ENCODE results near the gene TM7SF3. TPM values are rescaled to one million over a fixed set of nuclear protein-coding genes. Genes with fewer than 3 reads are reported as not detected.
"Not testable (repeated sequence)": the region's sequence is repeated elsewhere in the genome, so short reads cannot be mapped to it uniquely, and the experiment has no call there.

The TM7SF3 gene
- polyA plus RNA-seq, 1 experiment: 75.2 TPM

- POLR2A ChIA-PET: no interaction called here
- H3K4me3 ChIP-seq (ENCODE audit: low read depth, low read length): no peak overlapping the region
- DNase-seq (ENCODE audit: low read depth): no peak
- CTCF ChIA-PET: interaction anchor here (1.3 kb wide), 2 partner anchors 8 to 285 kb away, joined by 3 to 4 read pairs; no protein-coding TSS in a partner anchor
- no peaks in the 10 kb centered on the region for H3K27me3 ChIP-seq (ENCODE audit: control insufficient read depth, insufficient read depth, low read length)
- H3K36me3 ChIP-seq (ENCODE audit: control insufficient read depth, insufficient read depth, low read length): peaks cover 5% of the 10 kb centered on the region
- TF ChIP-seq CTCF (IDR thresholded peaks at IDR 0.05; ENCODE audit: insufficient read depth, low read depth, low read length): no peak
These were observed 10.1 kb upstream of the TM7SF3 start for GRCh38 chr12:27024291-27024690.

GRCh38 chr12:27020761-27021160 is 6.6 kb upstream of the TM7SF3 start:
- ChIA-PET POLR2A (no interaction called here), CTCF (interaction anchor here (0.6 to 1.7 kb wide), 3 partner anchors 115 to 1949 kb away, joined by 3 to 12 read pairs (median 4); no protein-coding TSS in a partner anchor)
- Histone ChIP-seq H3K27me3 (ENCODE audit: control insufficient read depth, insufficient read depth, low read length) (no peaks in the 10 kb centered on the region), H3K36me3 (ENCODE audit: control insufficient read depth, insufficient read depth, low read length) (no peaks in the 10 kb centered on the region), H3K4me3 (ENCODE audit: low read depth, low read length) (no peak overlapping the region)
- no peak for DNase-seq (ENCODE audit: low read depth)
- TF ChIP-seq CTCF (IDR thresholded peaks at IDR 0.05; ENCODE audit: insufficient read depth, low read depth, low read length): no peak

GRCh38 chr12:27018037-27018436 is 3.9 kb upstream of the TM7SF3 start:
- H3K4me3 ChIP-seq (ENCODE audit: low read depth, low read length): no peak overlapping the region
- H3K36me3 ChIP-seq (ENCODE audit: control insufficient read depth, insufficient read depth, low read length): no peaks in the 10 kb centered on the region
- DNase-seq (ENCODE audit: low read depth): no peak
- TF ChIP-seq CTCF (IDR thresholded peaks at IDR 0.05; ENCODE audit: insufficient read depth, low read depth, low read length): no peak
- CTCF ChIA-PET: interaction anchor here (0.6 to 4.9 kb wide), 4 partner anchors 21 to 1598 kb away, joined by 3 to 67 read pairs (median 4); partner anchors contain the start of gene ITPR2
- H3K27me3 ChIP-seq (ENCODE audit: control insufficient read depth, insufficient read depth, low read length): no peaks in the 10 kb centered on the region
- POLR2A ChIA-PET: no interaction called here

GRCh38 chr12:27017163-27017823 is 3.1 kb upstream of the TM7SF3 start:
- DNase-seq (ENCODE audit: low read depth); POLR2A ChIA-PET; H3K36me3 ChIP-seq (ENCODE audit: control insufficient read depth, insufficient read depth, low read length); H3K27me3 ChIP-seq (ENCODE audit: control insufficient read depth, insufficient read depth, low read length); H3K4me3 ChIP-seq (ENCODE audit: low read depth, low read length): not testable (repeated sequence)
- CTCF ChIA-PET: interaction anchor here (0.6 to 4.9 kb wide), 5 partner anchors 21 to 1597 kb away, joined by 3 to 67 read pairs (median 3); no protein-coding TSS in a partner anchor

GRCh38 chr12:27015730-27016076 is 1.5 kb upstream of the TM7SF3 start:
- POLR2A ChIA-PET: interaction anchor here (0.6 kb wide), 1 partner anchor 119 kb away, joined by 3 read pairs; no protein-coding TSS in a partner anchor
- H3K27me3 ChIP-seq (ENCODE audit: control insufficient read depth, insufficient read depth, low read length): no peaks in the 10 kb centered on the region
- TF ChIP-seq CTCF (IDR thresholded peaks at IDR 0.05; ENCODE audit: insufficient read depth, low read depth, low read length): peak; percentile 41
- no peaks in the 10 kb centered on the region for H3K36me3 ChIP-seq (ENCODE audit: control insufficient read depth, insufficient read depth, low read length)
- no peak for DNase-seq (ENCODE audit: low read depth)
- CTCF ChIA-PET: interaction anchor here (0.6 to 4.9 kb wide), 20 partner anchors 9 to 637 kb away, joined by 3 to 67 read pairs (median 4); partner anchors contain the start of genes FGFR1OP2 and STK38L
- H3K4me3 ChIP-seq (ENCODE audit: low read depth, low read length): no peak overlapping the region

Measured in BJ (cell line).